K562 (cell line): ENCODE results near the gene DCXR. TPM values are rescaled to one million over a fixed set of nuclear protein-coding genes. Genes with fewer than 3 reads are reported as not detected.

ENCODE experiments used
- CAMTA2 ChIP-seq: fragments of 250-450 bp; sonication (Bioruptor Pico); conservative IDR thresholded peaks from 2 replicates; pipeline ENCODE4 v1.5.1; 2022
- E2F1 ChIP-seq: sonication (generic); formaldehyde crosslinking; IDR thresholded peaks from 2 replicates; pipeline ENCODE4 v1.8.1; 2023; ENCODE audit warnings: mild to moderate bottlenecking, missing genetic modification reagents, moderate library complexity
- ETS1 ChIP-seq: conservative IDR thresholded peaks from 2 replicates; pipeline ENCODE4 v1.6.1; 2011; ENCODE audit warnings: low read depth, mild to moderate bottlenecking, low read length; ENCODE audit not compliant: control insufficient read depth
- FOXP1 ChIP-seq: sonication (generic); formaldehyde crosslinking; IDR thresholded peaks from 2 replicates; pipeline ENCODE4 v1.8.0; 2022; ENCODE audit warnings: mild to moderate bottlenecking, missing genetic modification reagents
- MLLT1 ChIP-seq, 2 experiments: fragments of 450-650 bp; IDR thresholded peaks; 2 replicates each; pipeline ENCODE4 v1.6.1; 2016
- NR3C1 ChIP-seq: sonication (generic); formaldehyde crosslinking; IDR thresholded peaks from 2 replicates; pipeline ENCODE4 v1.8.1; 2022; ENCODE audit warnings: missing genetic modification reagents
- RBFOX2 ChIP-seq: fragments of 200-400 bp; formaldehyde crosslinking; IDR thresholded peaks from 2 replicates; pipeline ENCODE4 v1.6.1; 2017; ENCODE audit warnings: low read depth, mild to moderate bottlenecking, low read length, moderate library complexity
- SRF ChIP-seq, 2 experiments: fragments of 250-450, 450-650 bp in 1 of 2; sonication (Bioruptor Pico) in 1 of 2; sonication (generic) in 1 of 2; formaldehyde crosslinking; IDR thresholded peaks; 2 replicates each; pipeline versions ENCODE4 v1.5.0 to v1.5.1; 2020 to 2022; ENCODE audit warnings: mild to moderate bottlenecking in 1 of 2, missing genetic modification reagents in 1 of 2
- TARDBP ChIP-seq: fragments of 450-650 bp; IDR thresholded peaks from 2 replicates; pipeline ENCODE4 v1.6.1; 2016
- TFAP4 ChIP-seq: sonication (generic); formaldehyde crosslinking; IDR thresholded peaks from 2 replicates; pipeline ENCODE4 v1.8.0; 2022; ENCODE audit warnings: missing genetic modification reagents, mild to moderate bottlenecking, moderate library complexity, borderline replicate concordance
- THRAP3 ChIP-seq: fragments of 450-650 bp; IDR thresholded peaks from 2 replicates; pipeline ENCODE4 v1.6.1; 2016; ENCODE audit warnings: mild to moderate bottlenecking, inconsistent platforms, borderline replicate concordance
- USF2 ChIP-seq: sonication (generic); formaldehyde crosslinking; IDR thresholded peaks from 2 replicates; pipeline ENCODE4 v1.5.0; 2020; ENCODE audit warnings: missing genetic modification reagents
- ZBTB7A ChIP-seq: IDR thresholded peaks from 2 replicates; pipeline ENCODE4 v1.6.1; 2011; ENCODE audit warnings: low read depth, mild to moderate bottlenecking, low read length, moderate library complexity, borderline replicate concordance; ENCODE audit not compliant: control insufficient read depth
- ZC3H4 ChIP-seq: sonication (generic); formaldehyde crosslinking; IDR thresholded peaks from 2 replicates; pipeline ENCODE4 v1.9.0; 2021; ENCODE audit warnings: missing genetic modification reagents, borderline replicate concordance
- ZFX ChIP-seq: sonication (generic); formaldehyde crosslinking; IDR thresholded peaks from 2 replicates; pipeline ENCODE4 v1.8.0; 2022; ENCODE audit warnings: mild to moderate bottlenecking, missing genetic modification reagents, moderate library complexity
- ZNF592 ChIP-seq: fragments of 450-650 bp; IDR thresholded peaks from 2 replicates; pipeline ENCODE4 v1.6.1; 2017; ENCODE audit warnings: antibody characterized with exemption, mild to moderate bottlenecking
- polyA plus RNA-seq, 8 experiments: library from polyadenylated mRNA; depleted of rRNA in 4 of 8; stranded (reverse) in 5 of 8; unstranded in 3 of 8; fragments of >200 nt; fragmentation: Nextera tagmentation in 2 of 8; fragmentation: Illumina TruSeq in 1 of 8; extraction: Ambion mirVana in 2 of 8; extraction: Trizol in 1 of 8; gene quantifications; 2 replicates each; pipeline versions ENCODE4 v1.2.1 to v1.2.3, GENCODE V29; 2011 to 2014; ENCODE audit warnings: inconsistent platforms in 1 of 8, missing spikeins in 1 of 8
- total RNA-seq, 7 experiments: library from RNA; depleted of rRNA in 6 of 7; stranded (reverse); fragments of >200 nt in 6 of 7; fragmentation: Illumina TruSeq in 2 of 7; extraction: Trizol in 2 of 7; gene quantifications; 2 replicates each; pipeline versions ENCODE4 v1.2.1 to v1.2.3, GENCODE V29; 2011 to 2021; ENCODE audit warnings: low replicate concordance in 1 of 7

DCXR gene
- total and polyA plus RNA-seq, 9 of the 15 experiments (the other 6 are each of a cell fraction or from before 2014, with no cell fraction given), result 21.3 to 274 (median 156) TPM

GRCh38 chr17:82050761-82051641, 13.5 kb upstream of the DCXR start (continued):
- TF ChIP-seq TFAP4 (CRISPR knock-in tag) (peak; percentile 26; the same call in 1 of the 2 replicates), ZBTB7A (peak; percentile 69), USF2 (CRISPR knock-in tag) (0 out of 2 replicates have a peak, but pooled peaks have one; percentile 3), RBFOX2 (peak; percentile 50; the same call in 1 of the 2 replicates), MLLT1 (IDR thresholded peaks at IDR 0.05) (0 out of 4 replicates have a peak, but pooled peaks of 1 of the 2 experiments have one; percentile 26), ZC3H4 (0 out of 2 replicates have a peak, but pooled peaks have one; percentile 37), NR3C1 (CRISPR knock-in tag) (0 out of 2 replicates have a peak, but pooled peaks have one; percentile 17), FOXP1 (CRISPR knock-in tag) (0 out of 2 replicates have a peak, but pooled peaks have one; percentile 8), CAMTA2 (CRISPR knock-in tag) (no peak), ZFX (CRISPR knock-in tag) (peak; percentile 61), SRF (CRISPR knock-in tag; IDR thresholded peaks at IDR 0.05) (no peak), THRAP3 (no peak), E2F1 (CRISPR knock-in tag) (no peak), ETS1 (no peak), TARDBP (no peak), ZNF592 (no peak)
